Measurements from ENCODE around the gene ANKRD13C. TPM values are rescaled to one million over a fixed set of nuclear protein-coding genes. Genes with fewer than 3 reads are reported as not detected.

The ANKRD13C gene
- total RNA-seq, 1 experiment from 2014 or later = 20.6 TPM

- no peak for DNase-seq (ENCODE audit: low spot score)
- BruUV-seq (replicated peaks) = no TSS peak
- intact Hi-C loops (cut with micrococcal nuclease; ENCODE audit: unreplicated experiment) = loop anchor here (5.0 kb wide), 1 partner anchor 153 kb away; the partner anchor contains the start of gene LRRC40
- ChIA-PET POLR2A (ENCODE audit: low non-redundant PET) (no interaction called here), CTCF (no interaction called here)
- no peak overlapping the region for H3K4me3 ChIP-seq (ENCODE audit: low read depth, low read length, poor library complexity, severe bottlenecking)
- H3K27ac ChIP-seq (ENCODE audit: low read depth, low read length, poor library complexity, severe bottlenecking) = no peak overlapping the region
- no peaks in the 10 kb centered on the region for H3K36me3 ChIP-seq (ENCODE audit: insufficient read depth, low read length, poor library complexity, severe bottlenecking)
- peaks cover 16% of the 10 kb centered on the region for H3K4me1 ChIP-seq (ENCODE audit: insufficient read depth, low read length, poor library complexity, severe bottlenecking)
- no peaks in the 10 kb centered on the region for H3K27me3 ChIP-seq (replicated peaks; ENCODE audit: insufficient read depth, low read depth, low read length, poor library complexity)
- TF ChIP-seq CTCF (conservative IDR thresholded peaks at IDR 0.05; ENCODE audit: low read depth, low read length) (no peak), EZH2 (IDR thresholded peaks at IDR 0.05; ENCODE audit: borderline replicate concordance, low read depth, low read length, poor library complexity, severe bottlenecking) (no peak)
- no peaks in the 10 kb centered on the region for H3K9me3 ChIP-seq (ENCODE audit: low read depth, low read length, poor library complexity, severe bottlenecking)
Observed at GRCh38 chr1:70360321-70360720, 5.8 kb upstream of the ANKRD13C start.

GRCh38 chr1:70358921-70359564, 4.5 kb upstream of the ANKRD13C start:
- no TSS peak for BruUV-seq (replicated peaks)

GRCh38 chr1:70355920-70356319, 1.4 kb upstream of the ANKRD13C start:
- ChIA-PET POLR2A (ENCODE audit: low non-redundant PET) (no interaction called here), CTCF (no interaction called here)
- TF ChIP-seq EZH2 (IDR thresholded peaks at IDR 0.05; ENCODE audit: borderline replicate concordance, low read depth, low read length, poor library complexity, severe bottlenecking) (no peak), CTCF (conservative IDR thresholded peaks at IDR 0.05; ENCODE audit: low read depth, low read length) (no peak)
- peak; percentile 28 for DNase-seq (ENCODE audit: low spot score)
- Histone ChIP-seq H3K27me3 (replicated peaks; ENCODE audit: insufficient read depth, low read depth, low read length, poor library complexity) (no peaks in the 10 kb centered on the region), H3K9me3 (ENCODE audit: low read depth, low read length, poor library complexity, severe bottlenecking) (no peaks in the 10 kb centered on the region), H3K27ac (ENCODE audit: low read depth, low read length, poor library complexity, severe bottlenecking) (no peak overlapping the region), H3K4me3 (ENCODE audit: low read depth, low read length, poor library complexity, severe bottlenecking) (no peak overlapping the region), H3K36me3 (ENCODE audit: insufficient read depth, low read length, poor library complexity, severe bottlenecking) (no peaks in the 10 kb centered on the region), H3K4me1 (ENCODE audit: insufficient read depth, low read length, poor library complexity, severe bottlenecking) (no peaks in the 10 kb centered on the region)
- intact Hi-C loops (cut with micrococcal nuclease; ENCODE audit: unreplicated experiment) = loop anchor here (2.0 kb wide), 1 partner anchor 55 kb away; the partner anchor contains the start of gene CTH
- no TSS peak for BruUV-seq (replicated peaks)

More at GRCh38 chr1:70358921-70359564, 4.5 kb upstream of the ANKRD13C start:
- Histone ChIP-seq H3K36me3 (ENCODE audit: insufficient read depth, low read length, poor library complexity, severe bottlenecking) (no peaks in the 10 kb centered on the region), H3K27me3 (replicated peaks; ENCODE audit: insufficient read depth, low read depth, low read length, poor library complexity) (no peaks in the 10 kb centered on the region), H3K4me3 (ENCODE audit: low read depth, low read length, poor library complexity, severe bottlenecking) (no peak overlapping the region), H3K9me3 (ENCODE audit: low read depth, low read length, poor library complexity, severe bottlenecking) (no peaks in the 10 kb centered on the region), H3K27ac (ENCODE audit: low read depth, low read length, poor library complexity, severe bottlenecking) (no peak overlapping the region), H3K4me1 (ENCODE audit: insufficient read depth, low read length, poor library complexity, severe bottlenecking) (peaks cover 16% of the 10 kb centered on the region)
- TF ChIP-seq CTCF (conservative IDR thresholded peaks at IDR 0.05; ENCODE audit: low read depth, low read length) = no peak
- intact Hi-C loops (cut with micrococcal nuclease; ENCODE audit: unreplicated experiment) = no loop called here
- ChIA-PET POLR2A (ENCODE audit: low non-redundant PET) (no interaction called here), CTCF (no interaction called here)
- DNase-seq (ENCODE audit: low spot score) = no peak

Measured in A673 (cell line).